Prostate gland (tissue), 2 donors: ENCODE measurements around the gene ZNF565.

ENCODE experiments used
- CTCF ChIP-seq, 4 experiments: fragments of 200-600 bp in 2 of 4; fragments of 450-650 bp in 2 of 4; sonication (generic) in 2 of 4; IDR thresholded peaks; 1 replicate in 3 of 4; 2 replicates in 1 of 4; pipeline ENCODE4 v1.5.1; 2016 to 2019; ENCODE audit warnings: antibody characterized with exemption in 4 of 4, mild to moderate bottlenecking in 2 of 4, moderate library complexity in 2 of 4
- POLR2A ChIP-seq: fragments of 450-650 bp; IDR thresholded peaks from one replicate; pipeline ENCODE4 v1.6.1; 2016; ENCODE audit warnings: antibody characterized with exemption, mild to moderate bottlenecking
- POLR2AphosphoS5 ChIP-seq: sonication (generic); formaldehyde crosslinking; IDR thresholded peaks from one replicate; pipeline ENCODE4 v1.6.1; 2017; ENCODE audit warnings: antibody characterized with exemption

DNA sequence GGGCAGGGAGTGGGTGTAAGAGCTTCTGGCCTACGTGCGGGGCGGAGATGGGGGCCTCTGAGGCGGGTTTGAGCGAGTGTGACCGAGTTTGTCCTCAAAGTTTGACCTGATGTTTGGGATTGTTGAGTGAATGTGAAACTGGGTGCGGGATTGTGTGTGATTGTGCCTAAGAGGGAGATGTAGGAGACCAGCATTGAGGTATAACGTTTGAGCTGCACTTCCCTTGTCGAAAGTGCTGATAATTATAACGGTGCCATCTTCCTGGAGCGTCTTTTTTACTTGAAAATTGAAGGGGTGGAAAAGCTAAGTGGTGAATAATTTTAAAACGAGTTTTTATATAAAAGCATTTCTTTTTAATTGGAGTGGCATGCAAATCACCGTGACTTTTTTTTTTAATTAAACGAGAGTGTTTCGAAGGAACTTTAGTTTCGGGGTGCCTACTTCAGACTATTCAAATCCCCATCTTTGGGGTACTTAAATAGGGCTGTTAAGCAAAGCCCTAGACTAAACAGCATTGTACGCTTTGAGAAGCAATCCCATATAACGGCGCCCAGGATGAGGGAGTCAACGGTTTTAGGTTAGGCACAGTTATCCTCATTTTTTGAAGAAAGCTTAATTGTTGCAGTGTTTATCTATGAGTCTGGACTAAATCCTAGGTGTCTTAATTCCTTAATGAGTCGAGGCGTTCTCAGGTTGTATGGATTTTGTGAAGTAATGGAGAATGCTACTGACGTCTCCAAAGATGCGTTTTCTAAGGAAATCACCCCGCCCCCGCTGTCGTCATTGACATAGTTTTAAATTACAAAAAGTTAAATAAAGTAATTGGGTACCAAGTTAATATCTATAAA is 1.0 kb upstream of the ZNF565 start:
- TF ChIP-seq CTCF (IDR thresholded peaks at IDR 0.05) (no peak), POLR2A (no peak), POLR2AphosphoS5 (no peak)
